Parathyroid adenoma (tissue), 2 donors: ENCODE data around the gene SLC25A26.

Experiments used
- H2AFZ ChIP-seq: fragments of 300-600 bp; sonication (generic); one replicate; pipeline ENCODE4 v1.7.0; 2017; ENCODE audit warnings: antibody characterized with exemption, mild to moderate bottlenecking
- H3K27ac ChIP-seq: fragments of 300-600 bp; sonication (generic); one replicate; pipeline ENCODE4 v1.7.0; 2017
- H3K27me3 ChIP-seq: fragments of 300-600 bp; sonication (generic); one replicate; pipeline ENCODE4 v1.7.0; 2017; ENCODE audit warnings: low read length; ENCODE audit not compliant: control insufficient read depth, insufficient read depth
- H3K36me3 ChIP-seq: fragments of 300-600 bp; sonication (generic); one replicate; pipeline ENCODE4 v1.7.0; 2017; ENCODE audit warnings: low read length; ENCODE audit not compliant: control insufficient read depth, insufficient read depth
- H3K4me1 ChIP-seq: fragments of 300-600 bp; sonication (generic); one replicate; pipeline ENCODE4 v1.7.0; 2017; ENCODE audit warnings: control low read depth
- H3K4me2 ChIP-seq: fragments of 300-600 bp; sonication (generic); one replicate; pipeline ENCODE4 v1.7.0; 2017; ENCODE audit warnings: low read length
- H3K4me3 ChIP-seq: fragments of 300-600 bp; sonication (generic); one replicate; pipeline ENCODE4 v1.7.0; 2017; ENCODE audit warnings: low read depth, low read length
- H3K79me2 ChIP-seq: fragments of 300-600 bp; sonication (generic); one replicate; pipeline ENCODE4 v1.7.0; 2017; ENCODE audit warnings: control low read depth
- H3K9ac ChIP-seq: fragments of 300-600 bp; sonication (generic); one replicate; pipeline ENCODE4 v1.7.0; 2017; ENCODE audit warnings: mild to moderate bottlenecking
- H3K9me3 ChIP-seq: fragments of 300-600 bp; sonication (generic); one replicate; pipeline ENCODE4 v1.7.0; 2017; ENCODE audit warnings: low read length; ENCODE audit not compliant: control insufficient read depth
- CTCF ChIP-seq: fragments of 300-600 bp; sonication (generic); IDR thresholded peaks from one replicate; pipeline ENCODE4 v1.7.0; 2017; ENCODE audit warnings: antibody characterized with exemption, mild to moderate bottlenecking
- donor health status: primary hyperparathyroidism.

Gene SLC25A26

GRCh38 chr3:66267906-66268305 lies 47.1 kb downstream of the SLC25A26 start:
- Histone ChIP-seq H3K4me2 (no peak overlapping the region), H3K4me3 (no peak overlapping the region), H3K9me3 (no peaks in the 10 kb centered on the region), H3K27ac (no peak overlapping the region), H2AFZ (no peak overlapping the region), H3K4me1 (no peaks in the 10 kb centered on the region), H3K36me3 (no peaks in the 10 kb centered on the region), H3K79me2 (no peaks in the 10 kb centered on the region), H3K27me3 (no peaks in the 10 kb centered on the region), H3K9ac (no peak overlapping the region)
- TF ChIP-seq CTCF: no peak

GRCh38 chr3:66268864-66269263 lies 48.1 kb downstream of the SLC25A26 start:
- no peak overlapping the region for H2AFZ ChIP-seq
- no peaks in the 10 kb centered on the region for H3K9me3 ChIP-seq
- H3K27me3 ChIP-seq: no peaks in the 10 kb centered on the region
- H3K4me2 ChIP-seq: no peak overlapping the region
- H3K36me3 ChIP-seq: no peaks in the 10 kb centered on the region
- H3K9ac ChIP-seq: no peak overlapping the region
- H3K4me3 ChIP-seq: no peak overlapping the region
- H3K79me2 ChIP-seq: no peaks in the 10 kb centered on the region
- no peaks in the 10 kb centered on the region for H3K4me1 ChIP-seq
- H3K27ac ChIP-seq: no peak overlapping the region
- TF ChIP-seq CTCF: no peak

- H3K9me3 ChIP-seq: no peaks in the 10 kb centered on the region
- no peak overlapping the region for H2AFZ ChIP-seq
- no peak overlapping the region for H3K9ac ChIP-seq
- no peak overlapping the region for H3K4me3 ChIP-seq
- H3K27me3 ChIP-seq: no peaks in the 10 kb centered on the region
- no peak overlapping the region for H3K4me2 ChIP-seq
- H3K27ac ChIP-seq: no peak overlapping the region
- H3K79me2 ChIP-seq: no peaks in the 10 kb centered on the region
- H3K36me3 ChIP-seq: no peaks in the 10 kb centered on the region
- no peaks in the 10 kb centered on the region for H3K4me1 ChIP-seq
- TF ChIP-seq CTCF: no peak
Measured at GRCh38 chr3:66269411-66269810, 48.6 kb downstream of the SLC25A26 start.

- no peak overlapping the region for H3K9ac ChIP-seq
- H3K27me3 ChIP-seq: no peaks in the 10 kb centered on the region
- no peak overlapping the region for H3K4me3 ChIP-seq
- no peaks in the 10 kb centered on the region for H3K79me2 ChIP-seq
- no peak overlapping the region for H3K4me2 ChIP-seq
- no peak overlapping the region for H2AFZ ChIP-seq
- no peak overlapping the region for H3K27ac ChIP-seq
- H3K9me3 ChIP-seq: no peaks in the 10 kb centered on the region
- no peaks in the 10 kb centered on the region for H3K4me1 ChIP-seq
- TF ChIP-seq CTCF: no peak
- no peaks in the 10 kb centered on the region for H3K36me3 ChIP-seq
Measured at GRCh38 chr3:66270288-66270687, 49.5 kb downstream of the SLC25A26 start.

GRCh38 chr3:66270701-66271100 lies 49.9 kb downstream of the SLC25A26 start:
- Histone ChIP-seq H3K4me2 (no peak overlapping the region), H3K4me1 (no peaks in the 10 kb centered on the region), H2AFZ (no peak overlapping the region), H3K9me3 (no peaks in the 10 kb centered on the region), H3K27ac (no peak overlapping the region), H3K4me3 (no peak overlapping the region), H3K36me3 (no peaks in the 10 kb centered on the region), H3K79me2 (no peaks in the 10 kb centered on the region), H3K27me3 (no peaks in the 10 kb centered on the region), H3K9ac (no peak overlapping the region)
- no peak for TF ChIP-seq CTCF
